C1 segment of cervical spinal cord (tissue), 14 donors: ENCODE results near the gene CCDC24.

Experiments
- DNase-seq, 14 donors: peaks; one replicate each; lab custom pipeline; 2025; lab: John Stamatoyannopoulos, UW

CCDC24 gene

DNA sequence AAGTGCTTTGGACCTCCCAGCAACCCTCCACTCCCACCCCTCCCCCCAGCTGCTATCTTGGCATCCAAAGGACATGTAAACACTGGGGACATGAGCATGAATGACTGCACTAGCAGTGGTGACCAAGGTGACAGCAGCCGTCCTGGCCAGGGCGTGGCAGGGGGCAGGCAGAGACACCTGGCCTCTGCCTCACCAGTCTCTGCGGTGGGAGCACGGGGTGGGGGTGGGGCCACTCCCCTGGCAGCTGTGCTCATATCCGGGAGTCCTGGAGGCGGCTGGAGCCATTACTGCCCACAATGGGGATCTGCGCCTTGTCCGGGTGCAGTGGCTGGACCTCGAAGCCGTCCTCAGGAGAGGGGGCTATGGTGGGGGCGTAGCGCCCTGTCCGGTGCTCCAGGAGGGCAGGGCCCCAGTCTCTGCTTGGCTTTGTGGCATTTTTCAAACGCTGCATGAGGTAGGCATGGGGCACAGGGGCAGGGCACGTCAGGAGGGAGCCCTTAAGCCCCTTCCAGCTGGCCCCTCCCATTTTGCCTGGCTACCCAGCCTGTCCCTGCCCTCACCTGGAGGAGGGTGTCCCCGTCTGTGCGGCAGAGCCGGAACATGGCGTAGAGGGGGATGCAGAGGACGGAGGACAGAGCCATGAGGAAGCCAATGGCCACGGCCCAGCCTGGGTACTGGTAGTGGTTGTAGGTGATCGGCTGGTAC, 6.0 kb downstream of the CCDC24 start:
- no peak for DNase-seq

DNA sequence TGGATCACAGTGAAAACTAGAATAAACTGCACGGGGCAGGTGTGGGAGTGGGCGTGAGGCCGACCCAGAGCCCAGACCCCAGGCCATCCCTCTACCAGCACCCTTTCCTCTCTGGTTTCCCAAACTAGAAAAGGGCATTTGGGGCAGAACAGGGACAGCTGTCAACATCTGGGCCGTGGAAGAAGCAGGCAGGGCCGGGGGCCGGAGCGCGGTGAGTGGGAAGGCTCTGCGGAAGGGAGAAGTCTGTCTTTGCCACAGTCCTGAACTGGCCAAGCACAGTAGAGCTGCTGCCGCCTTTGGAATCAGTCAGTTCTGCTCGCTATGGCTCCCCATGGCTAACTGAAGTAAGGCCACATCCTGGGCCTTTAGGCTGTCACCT, 6.6 kb downstream of the CCDC24 start:
- no peak for DNase-seq

DNA sequence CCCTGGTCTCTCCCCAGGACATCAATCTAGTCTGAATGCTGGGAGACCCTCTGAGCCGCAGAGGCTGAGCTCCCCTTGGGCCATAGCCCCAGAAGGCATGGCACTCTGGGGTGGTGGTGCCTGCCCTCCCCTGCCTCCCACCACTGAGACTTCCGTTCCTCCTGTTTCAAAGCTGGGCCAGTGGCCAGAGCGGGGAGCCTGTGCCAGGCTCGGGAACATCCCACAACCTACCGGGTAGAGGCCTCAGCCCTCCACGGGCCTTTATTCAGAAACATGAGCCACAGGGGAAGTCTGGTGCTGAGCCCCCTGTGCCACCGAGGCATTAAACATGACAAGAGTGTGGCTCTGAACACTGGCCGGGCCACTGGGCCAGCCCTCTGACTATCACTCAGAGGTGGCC, 8.1 kb downstream of the CCDC24 start:
- peak in 6 of 14 donors; percentile 12 to 47 (median 32) for DNase-seq

DNA sequence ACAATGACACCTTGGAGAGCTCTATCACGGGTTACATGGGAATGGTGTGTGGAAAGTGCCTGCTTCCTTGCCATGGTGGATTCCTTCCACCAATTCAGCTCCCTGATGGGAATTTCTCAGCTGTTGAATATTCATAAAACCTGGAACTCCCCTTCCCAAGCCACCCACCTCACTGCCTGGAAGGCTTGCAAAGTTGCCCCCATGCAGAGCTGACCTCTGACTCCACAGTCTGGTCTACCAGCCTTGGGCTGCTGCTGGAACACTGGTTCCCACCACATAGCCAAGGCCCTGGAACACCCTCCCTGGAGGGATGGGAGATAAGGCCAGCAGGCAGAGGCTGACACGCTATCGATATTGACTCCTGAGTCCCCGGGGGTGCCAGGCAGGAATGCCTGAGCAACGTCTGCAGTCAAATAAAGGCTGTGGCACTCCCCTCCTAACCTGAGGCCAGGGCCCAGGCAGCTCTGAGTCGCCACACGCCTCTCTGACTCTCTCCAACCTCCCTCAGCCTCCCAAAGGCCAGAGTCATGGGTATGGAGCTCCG, 8.8 kb downstream of the CCDC24 start:
- DNase-seq, result no peak

DNA sequence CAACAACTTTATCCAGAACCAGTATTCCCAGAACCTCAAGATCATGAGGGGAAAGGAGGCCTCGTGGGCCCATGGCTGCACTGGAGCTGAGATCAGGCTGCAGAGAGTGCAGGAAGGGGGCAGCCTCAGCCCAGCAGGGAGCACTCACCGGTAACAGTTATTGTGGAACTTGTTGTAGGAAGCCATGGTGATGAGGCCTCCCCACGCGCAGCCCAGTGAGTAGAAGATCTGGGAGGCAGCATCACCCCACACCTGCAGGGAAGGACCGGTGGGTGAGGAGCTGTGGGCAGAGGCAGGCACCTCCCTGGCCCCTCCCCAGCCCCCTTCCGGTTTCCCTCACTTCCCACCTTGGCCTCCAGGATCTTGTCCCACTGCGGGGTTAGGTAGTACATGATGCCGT, 10.8 kb downstream of the CCDC24 start:
- DNase-seq, result no peak

DNA sequence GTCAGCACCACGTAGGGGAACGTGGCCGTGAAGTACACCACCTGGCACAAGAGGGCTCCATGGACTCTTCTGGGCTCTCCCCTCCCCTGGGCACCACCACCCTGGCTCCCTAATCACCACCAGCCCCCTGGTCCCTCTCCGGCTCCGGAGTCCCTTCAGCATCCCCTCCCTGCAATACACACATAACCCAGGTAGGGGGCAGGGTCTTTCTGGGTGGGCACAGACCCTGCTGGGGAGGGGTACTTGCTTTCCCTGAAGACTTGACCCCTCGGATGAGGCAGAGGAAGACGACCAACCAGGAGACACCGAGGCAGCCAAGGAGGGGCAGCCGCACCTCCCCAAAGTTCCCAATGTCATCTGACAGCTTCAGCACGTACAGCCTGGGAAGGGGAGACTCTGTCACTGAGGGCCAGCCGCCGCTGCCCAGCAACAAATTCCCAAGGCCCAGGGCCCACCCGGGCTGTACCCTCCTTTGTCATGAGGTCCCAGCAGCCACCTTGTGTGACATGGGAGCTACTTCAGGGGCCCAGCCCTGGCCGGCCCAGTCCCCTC, 11.3 kb downstream of the CCDC24 start:
- no peak for DNase-seq

DNA sequence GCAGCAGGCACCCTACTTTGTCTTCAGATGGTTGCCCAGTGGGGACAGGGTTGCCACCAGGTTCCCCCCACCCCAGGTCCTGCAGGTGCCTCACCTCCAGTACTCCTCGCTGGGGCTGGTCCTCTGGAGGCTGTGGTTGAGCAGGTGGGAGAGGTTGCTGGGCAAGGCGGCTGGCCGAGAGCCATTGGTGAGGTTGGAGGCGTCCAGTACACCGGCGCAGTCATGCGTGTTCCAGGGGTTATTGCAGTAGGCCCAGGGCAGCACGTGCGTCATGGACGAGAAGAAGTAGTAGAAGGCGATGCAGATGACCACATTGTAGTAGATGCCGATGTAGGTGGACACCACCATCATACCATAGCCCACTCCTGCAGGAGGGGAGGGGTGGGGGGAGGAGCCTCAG, 16.9 kb downstream of the CCDC24 start:
- DNase-seq, result no peak

DNA sequence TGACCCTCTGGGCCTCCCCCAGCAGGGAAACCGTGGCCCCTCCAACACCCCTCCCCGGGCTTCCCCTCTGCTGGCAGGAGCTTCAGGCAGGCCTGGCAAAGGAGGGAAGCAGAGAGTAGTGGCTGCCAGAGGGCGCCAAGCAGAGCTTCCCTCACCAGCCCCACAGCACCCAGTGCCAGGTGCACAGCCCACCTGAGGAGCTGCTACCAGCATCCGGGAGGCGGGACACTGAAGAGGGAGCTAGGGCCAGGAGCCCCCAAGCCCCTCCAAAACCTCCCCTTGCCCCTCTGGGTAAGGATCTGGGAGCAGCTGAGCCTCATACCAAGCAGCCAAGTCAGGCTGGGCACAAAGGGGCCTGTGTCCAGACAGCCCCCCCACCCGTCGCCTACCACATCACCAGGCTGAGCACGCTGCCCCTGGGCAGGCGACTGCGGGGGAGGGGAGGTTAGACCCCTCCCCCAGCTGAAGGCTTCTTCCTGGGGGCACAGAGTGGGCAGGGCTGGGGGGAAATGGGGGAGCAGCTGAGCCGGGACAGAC, 19.6 kb downstream of the CCDC24 start:
- peak in 12 of 14 donors; percentile 29 to 92 (median 80) for DNase-seq

DNA sequence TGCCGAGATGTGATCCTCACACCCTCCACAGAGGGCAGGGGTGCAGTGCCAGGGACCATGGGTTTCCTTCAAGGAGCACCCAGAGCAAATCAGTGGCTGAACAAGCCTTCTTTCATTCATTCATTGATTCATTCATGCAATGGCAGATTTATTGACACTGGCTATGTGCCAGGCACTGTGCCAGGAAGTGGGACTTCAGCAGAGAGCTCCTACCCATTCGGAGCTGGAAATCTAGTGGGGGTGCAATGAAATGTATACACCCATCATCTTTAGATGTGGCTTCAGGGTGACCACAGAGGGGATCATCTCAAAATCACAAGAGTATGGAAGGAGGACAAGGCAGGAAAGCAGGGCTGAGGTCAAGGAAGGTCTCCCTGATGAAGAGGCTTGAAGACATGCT, 21.0 kb downstream of the CCDC24 start:
- peak in 2 of 14 donors; percentile 42 to 68 for DNase-seq

DNA sequence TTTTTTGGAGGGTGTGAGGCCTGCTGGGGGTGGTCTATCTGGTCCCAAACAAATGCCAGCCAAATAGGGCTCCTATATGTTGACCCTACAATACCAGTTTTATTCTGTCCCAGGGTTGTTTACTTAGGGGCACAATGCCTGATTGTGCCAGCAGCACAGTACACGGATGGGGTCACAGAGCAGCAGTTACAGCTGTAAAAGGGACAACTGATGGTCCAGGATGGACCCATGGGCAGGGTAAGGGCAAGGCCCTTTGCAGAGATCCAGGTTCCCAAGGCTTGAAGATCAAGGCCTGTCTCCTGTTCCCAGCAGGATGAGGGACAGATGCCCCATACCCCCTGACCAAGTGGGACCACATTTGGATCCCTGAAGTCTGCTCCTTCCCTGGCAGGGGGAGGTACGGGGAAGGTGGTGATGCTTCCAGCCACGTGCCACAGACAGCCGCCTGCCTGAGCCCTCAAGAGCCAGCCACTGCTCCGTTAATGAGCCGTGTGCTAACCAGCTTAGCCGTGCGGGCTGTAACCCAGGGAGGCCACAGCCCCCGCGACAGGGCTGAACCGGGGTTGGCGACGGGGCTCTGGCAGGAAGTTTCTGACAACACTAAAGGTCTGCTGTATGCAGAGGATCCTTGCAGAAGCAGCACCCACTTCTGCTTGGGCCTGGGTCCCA, 21.7 kb downstream of the CCDC24 start:
- DNase-seq, result peak in 8 of 14 donors; percentile 45 to 74 (median 57)

DNA sequence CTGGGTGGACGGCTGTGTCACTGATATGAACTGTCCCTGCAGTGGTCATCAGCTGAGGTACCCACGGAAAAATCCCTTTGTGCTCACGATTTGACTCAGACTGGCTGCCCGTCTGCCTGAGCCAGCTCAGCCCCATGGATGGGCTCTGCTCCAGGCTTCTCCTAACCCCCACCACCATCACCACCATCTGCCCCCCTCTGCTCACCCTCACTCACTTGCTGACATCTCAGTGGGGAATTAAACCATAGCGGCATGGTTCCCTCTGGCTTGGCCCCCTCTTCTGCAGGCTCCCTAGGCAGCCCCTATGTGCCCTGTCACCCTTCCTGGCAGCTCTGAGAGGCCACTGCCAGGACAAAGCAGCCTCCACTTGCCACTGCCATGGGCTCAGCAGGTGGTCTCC, 22.6 kb downstream of the CCDC24 start:
- DNase-seq, result peak in 5 of 14 donors; percentile 49 to 67 (median 54)

DNA sequence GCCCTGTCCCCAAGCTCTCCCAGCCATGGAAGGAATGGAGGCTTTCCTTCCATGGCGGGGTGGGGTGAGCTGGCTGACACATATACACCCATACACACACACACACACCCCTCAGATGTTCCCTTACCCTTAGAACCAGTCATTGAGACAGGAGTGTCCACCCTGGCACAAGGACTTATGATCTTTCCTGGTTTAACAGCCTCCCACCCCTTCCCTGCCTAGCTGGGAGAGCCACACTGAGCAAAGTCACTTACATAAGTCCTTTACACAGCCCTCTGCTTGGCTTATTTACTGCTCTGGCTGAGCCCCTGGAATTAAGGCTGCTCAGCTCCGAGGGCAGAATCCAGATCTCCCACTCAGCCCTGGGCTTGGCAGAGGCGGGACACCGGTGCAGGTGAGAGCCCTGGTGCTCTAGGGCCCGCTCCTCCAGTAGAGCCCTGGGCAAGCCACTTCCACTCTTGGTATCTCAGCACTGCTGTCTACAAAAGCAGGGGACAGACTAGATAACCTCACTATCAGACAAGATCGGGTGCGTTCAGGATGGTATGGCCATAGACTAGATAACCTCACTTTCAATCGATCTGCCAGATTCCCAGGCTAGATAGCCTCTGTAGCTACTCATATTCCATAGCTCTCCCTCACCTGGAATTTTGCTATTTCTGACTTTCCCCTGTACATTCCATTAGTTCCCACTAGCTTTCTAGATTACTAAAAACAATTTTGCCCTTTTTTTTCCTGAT, 23.1 kb downstream of the CCDC24 start:
- peak in 4 of 14 donors; percentile 51 to 70 (median 60) for DNase-seq

DNA sequence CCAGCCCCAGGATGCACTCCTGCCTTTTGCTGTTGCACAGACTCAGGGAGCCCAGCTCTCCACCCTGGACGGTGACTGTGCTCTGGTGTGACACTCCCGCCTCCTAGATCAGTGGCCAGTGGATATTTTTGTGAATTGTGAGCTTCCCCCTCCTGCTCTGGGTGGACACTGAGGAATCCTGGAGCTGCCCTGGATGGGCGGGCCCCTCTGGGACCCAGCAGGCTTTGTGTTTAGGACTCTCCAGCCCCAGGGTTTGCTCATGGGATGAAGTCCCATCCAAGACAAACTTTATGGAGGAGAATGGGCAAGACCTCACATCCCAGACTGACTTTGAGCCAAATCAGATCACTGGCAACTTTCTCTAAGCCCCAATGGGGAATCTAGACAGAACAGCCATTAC, 23.8 kb downstream of the CCDC24 start:
- peak in 5 of 14 donors; percentile 25 to 54 (median 39) for DNase-seq

DNA sequence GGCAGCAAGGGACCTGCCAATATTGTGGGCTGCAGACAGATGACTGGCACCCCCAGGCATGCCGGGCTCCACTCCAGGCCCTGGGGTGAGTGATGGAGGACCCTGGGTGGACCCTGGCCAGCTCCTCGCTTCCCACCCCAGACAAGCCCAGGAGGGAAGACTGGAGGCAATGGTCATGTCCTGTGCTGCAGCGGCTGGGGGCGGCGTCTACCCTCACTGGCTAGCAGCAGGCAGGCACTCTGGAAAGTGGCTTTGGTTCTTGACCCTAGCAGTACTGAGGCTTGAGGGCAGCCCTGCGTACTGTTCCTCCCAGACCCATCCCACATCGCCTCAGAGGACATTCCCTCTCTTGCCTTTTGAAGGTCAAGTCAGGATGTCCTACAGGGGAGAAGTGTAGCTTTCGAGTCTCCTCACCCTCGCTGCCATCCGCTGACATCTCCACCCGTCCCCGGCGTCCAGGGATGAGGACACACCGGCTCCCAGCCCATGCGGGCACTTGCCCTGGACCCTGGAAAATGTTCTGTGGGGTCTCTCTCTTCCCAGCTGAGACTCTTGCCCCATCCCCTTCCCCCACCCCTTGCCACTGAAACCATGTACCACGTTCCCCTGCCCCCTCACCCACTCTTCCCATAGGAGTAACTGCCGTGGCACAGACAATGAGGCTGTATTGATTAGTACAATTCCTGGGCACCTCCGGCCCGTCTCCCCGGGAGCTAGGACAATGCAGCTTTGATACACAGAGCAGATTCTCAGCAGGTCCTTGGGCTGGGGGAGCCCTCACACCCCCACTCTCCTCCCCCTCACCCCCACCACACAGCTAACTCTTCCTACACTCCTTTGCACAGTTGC, 24.9 kb downstream of the CCDC24 start:
- DNase-seq, result peak in 11 of 14 donors; percentile 10 to 81 (median 71)

DNA sequence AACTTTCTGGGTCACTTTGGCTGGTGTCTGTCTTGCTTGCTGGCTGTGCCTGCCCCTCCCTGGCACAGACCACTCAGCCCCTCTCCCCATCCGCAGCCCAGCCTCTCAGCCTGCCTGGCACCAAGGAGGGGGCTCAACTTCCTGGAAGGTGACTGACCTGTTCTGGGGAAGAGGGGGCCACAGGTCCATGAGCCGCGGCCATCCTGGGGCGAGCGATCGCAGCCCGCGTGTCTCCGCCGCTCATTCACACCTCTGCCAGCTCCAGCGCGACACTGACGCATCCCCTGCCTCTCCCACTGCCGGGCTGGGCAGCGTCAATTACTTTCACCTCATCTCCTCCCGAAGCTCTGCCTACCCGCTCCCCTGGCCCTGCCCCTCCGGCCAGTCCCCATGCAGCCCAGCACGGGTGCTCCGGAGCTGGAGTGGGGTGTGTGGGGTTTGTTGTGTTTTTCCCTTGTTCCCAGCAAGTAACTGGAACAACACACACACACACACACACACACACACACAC, 25.5 kb downstream of the CCDC24 start:
- DNase-seq, result peak in 8 of 14 donors; percentile 41 to 80 (median 55)

DNA sequence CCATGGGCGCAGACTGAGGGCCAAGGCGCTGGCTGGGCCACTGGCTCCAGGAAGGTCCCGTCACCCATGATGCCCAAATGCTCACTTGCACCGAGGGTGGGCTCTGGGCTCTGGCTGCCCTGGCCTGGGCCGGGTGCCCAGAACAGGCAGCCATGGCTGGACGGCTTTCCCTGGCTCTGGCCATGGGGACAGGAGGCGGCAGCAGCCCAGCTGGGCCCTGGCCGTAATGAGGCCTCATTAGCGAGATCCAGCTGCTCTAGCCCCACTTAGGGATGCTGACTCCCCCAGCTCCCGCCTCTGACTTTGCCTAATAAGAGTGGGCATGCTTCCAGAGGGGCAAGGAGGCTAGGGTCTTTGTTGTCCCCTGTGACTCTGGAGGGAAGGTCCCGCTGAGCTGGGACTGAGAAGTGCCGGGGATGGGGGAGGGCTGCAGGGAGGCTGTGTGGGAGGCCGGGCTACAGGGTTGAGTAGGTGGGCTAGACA, 28.1 kb downstream of the CCDC24 start:
- peak in 10 of 14 donors; percentile 15 to 74 (median 48) for DNase-seq

DNA sequence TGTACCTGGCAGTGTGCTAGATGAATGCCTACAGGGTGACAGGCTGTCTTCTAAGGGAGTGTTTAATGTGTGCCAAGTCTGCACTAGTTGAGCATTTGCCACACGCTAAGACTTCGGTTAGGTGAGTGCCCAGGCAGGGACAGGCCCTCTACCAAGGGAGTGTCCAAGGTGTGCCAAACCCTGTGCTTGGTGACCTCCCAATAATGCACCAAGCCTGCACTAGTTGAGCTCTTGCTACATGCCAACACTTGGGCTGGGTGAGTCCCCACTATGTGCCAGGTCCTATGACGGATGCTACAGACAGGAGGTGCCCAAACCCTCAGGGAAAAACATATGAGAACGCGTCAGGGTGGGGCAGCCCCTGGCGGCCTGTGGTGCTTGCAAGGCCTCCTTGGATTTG, 29.1 kb downstream of the CCDC24 start:
- no peak for DNase-seq

DNA sequence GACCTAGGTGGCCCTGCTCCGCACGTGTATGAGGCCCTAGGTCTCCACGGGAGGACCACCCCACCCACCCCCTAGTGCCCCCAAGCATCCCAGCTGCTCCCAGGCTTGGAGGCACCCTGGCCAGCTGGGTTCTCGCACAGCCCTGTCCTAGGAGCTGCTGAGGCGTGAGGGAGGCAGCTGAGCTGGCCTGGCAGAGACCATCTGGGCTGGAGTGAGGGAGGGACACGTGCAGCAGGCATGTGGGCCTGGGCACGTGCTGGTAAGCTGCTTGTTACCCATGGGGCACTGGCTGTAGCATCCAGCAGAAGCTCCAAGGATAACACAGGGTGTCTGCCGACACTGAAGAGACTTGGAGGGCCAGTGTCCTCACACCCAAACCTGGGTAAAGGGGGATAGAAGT, 29.8 kb downstream of the CCDC24 start:
- DNase-seq, result no peak

DNA sequence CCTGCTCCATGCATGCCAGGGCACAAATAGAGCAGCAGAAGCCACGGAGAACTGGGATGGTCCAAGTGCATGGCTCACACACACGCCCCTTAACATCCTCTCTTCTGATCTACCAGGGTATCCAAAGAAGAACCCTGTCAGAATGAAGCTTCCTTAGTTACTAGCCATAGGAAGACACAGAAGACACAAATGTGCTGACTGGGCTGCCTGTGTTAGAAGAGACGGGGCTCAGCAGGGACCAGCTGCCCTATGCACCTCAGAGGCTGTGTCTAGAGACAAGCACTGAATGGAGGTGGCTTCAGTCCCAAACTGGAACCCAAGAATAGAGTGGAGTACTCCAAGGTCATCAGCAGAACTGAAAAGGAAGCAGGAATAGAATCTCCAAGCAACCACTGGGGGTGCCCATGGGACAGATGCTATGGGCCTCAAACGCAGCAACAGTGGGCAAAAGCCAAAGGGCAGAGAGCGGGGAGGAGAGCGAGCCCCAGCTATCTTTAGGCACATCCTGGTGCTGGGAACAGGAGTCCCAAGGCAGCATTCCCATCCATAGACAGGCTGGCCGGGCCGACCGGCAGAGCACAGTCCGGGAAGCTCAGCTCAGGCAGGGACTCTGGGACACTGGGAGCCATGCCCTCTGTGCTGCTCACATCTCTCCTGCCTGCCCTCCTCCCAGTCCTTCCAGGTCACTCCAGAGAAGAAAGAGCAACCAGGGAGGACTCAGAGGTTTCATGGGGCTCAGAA, 30.4 kb downstream of the CCDC24 start:
- no peak for DNase-seq
